ENCODE data around the gene UBE2R2.
"Not testable (repeated sequence)": the region's sequence is repeated elsewhere in the genome, so short reads cannot be mapped to it uniquely, and the experiment has no call there.

The UBE2R2 gene

GRCh38 chr9:33932078-33932807 lies 115.3 kb downstream of the UBE2R2 start:
- DNase-seq = no peak

- no peak for DNase-seq
Measured at GRCh38 chr9:33934188-33934878, 117.4 kb downstream of the UBE2R2 start.

- DNase-seq = no peak
Measured at GRCh38 chr9:33939924-33940874, 123.2 kb downstream of the UBE2R2 start.

DNA sequence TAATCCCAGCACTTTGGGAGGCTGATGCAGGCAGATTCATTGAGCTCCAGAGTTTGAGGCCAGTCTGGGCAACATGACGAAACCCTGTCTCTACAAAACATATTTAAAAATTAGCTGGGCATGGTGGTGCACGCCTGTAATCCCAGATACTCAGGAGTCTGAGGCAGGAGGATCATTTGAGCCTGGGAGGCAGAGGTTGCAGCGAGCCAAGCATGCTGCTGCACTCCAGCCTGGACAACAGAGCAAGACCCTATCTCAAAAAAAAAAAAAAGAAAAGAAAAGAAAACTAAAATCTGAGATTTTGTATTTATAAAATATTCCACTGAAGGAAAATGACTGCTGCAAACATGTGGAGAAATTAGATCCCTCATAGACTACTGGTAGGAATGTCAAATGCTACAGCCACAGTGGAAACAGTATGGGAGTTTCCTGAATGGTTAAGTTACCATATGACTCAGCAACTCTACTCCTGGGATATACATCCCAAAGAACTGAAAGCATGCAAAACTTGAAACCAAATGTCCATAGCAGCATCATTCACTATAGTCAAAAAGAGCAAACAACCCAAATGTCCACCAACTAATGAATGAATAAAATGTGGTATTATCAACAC lies 125.6 kb downstream of the UBE2R2 start:
- DNase-seq = no peak

GRCh38 chr9:33943389-33943788 lies 126.4 kb downstream of the UBE2R2 start:
- no peak for DNase-seq

- no peak for DNase-seq
Measured at GRCh38 chr9:33946779-33947535, 130.0 kb downstream of the UBE2R2 start.

DNA sequence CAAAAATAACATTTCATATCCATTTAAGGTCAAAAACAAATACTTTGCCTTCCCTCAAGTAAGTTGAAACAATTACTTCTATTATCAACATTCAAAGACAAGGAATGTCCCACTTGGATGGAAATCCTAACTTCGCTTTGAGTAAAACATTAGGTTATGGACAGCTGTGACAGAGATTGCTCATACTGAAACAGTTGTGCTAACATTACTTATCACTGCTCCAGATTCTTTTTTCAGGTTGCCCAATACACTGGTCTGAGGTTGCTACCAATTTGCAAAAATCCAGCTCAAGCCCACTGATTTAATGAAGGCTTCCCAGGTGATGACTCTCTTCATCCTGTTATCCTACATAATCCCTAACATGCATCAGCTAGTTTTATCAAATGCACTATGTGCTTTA lies 133.4 kb downstream of the UBE2R2 start:
- no peak for DNase-seq

DNA sequence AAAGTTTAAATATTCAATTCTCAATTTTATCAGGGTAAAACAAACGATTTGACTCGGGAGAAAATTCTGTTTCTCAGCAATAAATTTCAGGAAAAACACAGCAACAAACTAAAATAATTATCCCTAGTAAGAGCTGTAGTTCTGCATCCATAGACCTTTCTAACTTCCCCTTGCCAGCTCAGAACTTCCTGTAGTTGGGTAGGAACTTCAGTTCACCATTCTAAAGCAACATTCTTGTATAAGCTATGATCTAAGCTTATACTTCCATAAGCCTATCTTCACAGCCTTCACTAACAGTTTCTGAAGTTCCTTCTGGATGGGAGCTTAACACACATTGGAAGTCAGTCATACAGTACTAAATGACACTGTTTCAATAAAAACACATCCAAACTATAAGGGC lies 135.1 kb downstream of the UBE2R2 start:
- DNase-seq = peak; percentile 56 to 84 (median 69)

GRCh38 chr9:33956544-33956943 lies 139.6 kb downstream of the UBE2R2 start:
- DNase-seq = no peak

GRCh38 chr9:33959725-33960124 lies 142.8 kb downstream of the UBE2R2 start:
- DNase-seq = no peak

DNA sequence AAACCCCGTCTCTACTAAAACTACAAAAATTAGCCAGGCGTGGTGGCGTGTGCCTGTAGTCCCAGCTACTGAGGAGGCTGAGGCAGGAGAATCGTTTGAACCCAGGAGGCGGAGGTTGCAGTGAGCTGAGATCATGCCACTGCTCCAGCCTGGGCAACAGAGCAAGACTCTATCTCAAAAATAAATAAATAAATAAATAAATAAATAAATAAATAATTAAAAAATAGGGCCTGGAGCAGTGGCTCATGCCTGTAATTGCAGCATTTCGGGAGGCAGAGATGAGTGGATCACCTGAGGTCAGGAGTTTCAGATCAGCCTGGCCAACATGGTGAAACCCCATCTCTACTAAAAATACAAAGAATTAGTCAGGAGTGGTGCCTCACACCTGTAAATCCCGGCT lies 145.5 kb downstream of the UBE2R2 start:
- DNase-seq = not testable (repeated sequence)

DNA sequence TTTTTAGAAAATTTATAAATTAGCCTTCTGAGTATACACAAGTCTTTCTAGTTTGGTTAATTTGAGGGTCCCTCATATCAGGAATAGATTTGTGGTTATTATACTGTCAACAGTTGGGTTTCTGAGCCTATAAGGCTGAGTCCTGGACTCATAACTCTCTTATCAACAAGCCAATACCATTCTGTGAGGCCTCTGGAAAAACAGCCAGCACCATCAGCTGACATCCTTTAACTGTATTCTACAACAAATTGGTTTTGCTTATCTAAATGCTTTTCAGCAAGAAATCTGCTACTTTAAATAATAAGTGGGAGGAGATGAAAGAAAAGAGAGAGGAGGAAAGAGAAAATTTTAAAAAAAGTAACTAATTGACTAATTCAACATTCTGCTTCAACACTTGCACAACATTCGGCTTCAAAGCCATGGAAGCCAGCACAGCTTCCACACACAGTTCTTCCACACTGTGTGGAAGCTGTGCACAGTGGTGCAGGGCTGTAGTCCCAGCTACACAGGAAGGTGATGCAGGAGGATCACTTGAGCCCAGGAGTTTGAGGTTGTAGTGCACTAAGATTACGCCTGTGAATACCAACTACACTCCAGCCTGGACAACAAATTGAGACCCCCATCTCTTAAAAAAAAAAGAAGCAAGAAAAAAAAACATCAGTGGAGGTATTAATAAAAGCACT lies 147.3 kb downstream of the UBE2R2 start:
- DNase-seq = no peak
